Measurements from ENCODE around the gene SLC6A18. TPM values are rescaled to one million over a fixed set of nuclear protein-coding genes. Genes with fewer than 3 reads are reported as not detected.

SLC6A18 gene
- total RNA-seq, 1 donor from 2014 or later, result not detected

- Histone ChIP-seq H3K9me3 (ENCODE audit: insufficient read depth, low read depth, low read length) (no peaks in the 10 kb centered on the region), H3K27ac (ENCODE audit: low read depth, low read length) (no peak overlapping the region), H4K20me1 (ENCODE audit: insufficient read depth, low read length) (no peaks in the 10 kb centered on the region), H3K36me3 (ENCODE audit: insufficient read depth, low read length) (no peaks in the 10 kb centered on the region), H3K4me2 (ENCODE audit: low read length) (no peak overlapping the region), H2AFZ (ENCODE audit: low read depth, low read length) (no peak overlapping the region), H3K4me3 (ENCODE audit: insufficient read depth, low read depth, low read length) (no peak overlapping the region), H3K9ac (ENCODE audit: low read length) (no peak overlapping the region), H3K27me3 (ENCODE audit: insufficient read depth, low read length) (no peaks in the 10 kb centered on the region), H3K4me1 (ENCODE audit: insufficient read depth, low read length) (no peaks in the 10 kb centered on the region), H3K79me2 (ENCODE audit: insufficient read depth, low read length) (no peaks in the 10 kb centered on the region)
- TF ChIP-seq CTCF (IDR thresholded peaks at IDR 0.05; ENCODE audit: insufficient read depth, low read depth, low read length) (no peak), EZH2 (IDR thresholded peaks at IDR 0.05; ENCODE audit: insufficient read depth, low read length) (no peak)
- H3K27me3 Mint-ChIP-seq (ENCODE audit: low read depth, unreplicated experiment), result peaks cover 12% of the 10 kb centered on the region
- no peaks in the 10 kb centered on the region for H3K4me1 Mint-ChIP-seq (ENCODE audit: low read depth, unreplicated experiment)
- no peak overlapping the region for H3K4me3 Mint-ChIP-seq (ENCODE audit: unreplicated experiment)
- H3K36me3 Mint-ChIP-seq (ENCODE audit: low read depth, unreplicated experiment), result no peaks in the 10 kb centered on the region
- DNase-seq (ENCODE audit: low read depth), result no peak
- H3K27ac Mint-ChIP-seq (ENCODE audit: unreplicated experiment), result no peak overlapping the region
- no peak for FAIRE-seq
- H3K9me3 Mint-ChIP-seq (ENCODE audit: unreplicated experiment), result no peaks in the 10 kb centered on the region
These were observed 42.4 kb upstream of the SLC6A18 start for GRCh38 chr5:1182633-1183423.

GRCh38 chr5:1183424-1184162, 41.6 kb upstream of the SLC6A18 start:
- H3K27ac Mint-ChIP-seq (ENCODE audit: unreplicated experiment), result no peak overlapping the region
- no peaks in the 10 kb centered on the region for H3K9me3 Mint-ChIP-seq (ENCODE audit: unreplicated experiment)
- Histone ChIP-seq H2AFZ (ENCODE audit: low read depth, low read length) (no peak overlapping the region), H3K4me2 (ENCODE audit: low read length) (no peak overlapping the region), H3K79me2 (ENCODE audit: insufficient read depth, low read length) (no peaks in the 10 kb centered on the region), H3K9me3 (ENCODE audit: insufficient read depth, low read depth, low read length) (no peaks in the 10 kb centered on the region), H3K4me3 (ENCODE audit: insufficient read depth, low read depth, low read length) (no peak overlapping the region), H3K4me1 (ENCODE audit: insufficient read depth, low read length) (no peaks in the 10 kb centered on the region), H3K36me3 (ENCODE audit: insufficient read depth, low read length) (no peaks in the 10 kb centered on the region), H3K27me3 (ENCODE audit: insufficient read depth, low read length) (no peaks in the 10 kb centered on the region), H4K20me1 (ENCODE audit: insufficient read depth, low read length) (no peaks in the 10 kb centered on the region), H3K27ac (ENCODE audit: low read depth, low read length) (no peak overlapping the region), H3K9ac (ENCODE audit: low read length) (no peak overlapping the region)
- DNase-seq (ENCODE audit: low read depth), result no peak
- H3K27me3 Mint-ChIP-seq (ENCODE audit: low read depth, unreplicated experiment), result peaks cover 16% of the 10 kb centered on the region
- H3K36me3 Mint-ChIP-seq (ENCODE audit: low read depth, unreplicated experiment), result no peaks in the 10 kb centered on the region
- TF ChIP-seq CTCF (IDR thresholded peaks at IDR 0.05; ENCODE audit: insufficient read depth, low read depth, low read length) (no peak), EZH2 (IDR thresholded peaks at IDR 0.05; ENCODE audit: insufficient read depth, low read length) (no peak)
- H3K4me1 Mint-ChIP-seq (ENCODE audit: low read depth, unreplicated experiment), result no peaks in the 10 kb centered on the region
- FAIRE-seq, result no peak
- no peak overlapping the region for H3K4me3 Mint-ChIP-seq (ENCODE audit: unreplicated experiment)

- Histone ChIP-seq H3K4me2 (ENCODE audit: low read length) (no peak overlapping the region), H3K27me3 (ENCODE audit: insufficient read depth, low read length) (no peaks in the 10 kb centered on the region), H3K27ac (ENCODE audit: low read depth, low read length) (no peak overlapping the region), H3K79me2 (ENCODE audit: insufficient read depth, low read length) (no peaks in the 10 kb centered on the region), H3K4me3 (ENCODE audit: insufficient read depth, low read depth, low read length) (no peak overlapping the region), H4K20me1 (ENCODE audit: insufficient read depth, low read length) (no peaks in the 10 kb centered on the region), H3K9ac (ENCODE audit: low read length) (no peak overlapping the region), H2AFZ (ENCODE audit: low read depth, low read length) (no peak overlapping the region), H3K4me1 (ENCODE audit: insufficient read depth, low read length) (no peaks in the 10 kb centered on the region), H3K9me3 (ENCODE audit: insufficient read depth, low read depth, low read length) (no peaks in the 10 kb centered on the region), H3K36me3 (ENCODE audit: insufficient read depth, low read length) (no peaks in the 10 kb centered on the region)
- FAIRE-seq (no peak), DNase-seq (ENCODE audit: low read depth) (no peak)
- peaks cover 20% of the 10 kb centered on the region for H3K27me3 Mint-ChIP-seq (ENCODE audit: low read depth, unreplicated experiment)
- TF ChIP-seq CTCF (IDR thresholded peaks at IDR 0.05; ENCODE audit: insufficient read depth, low read depth, low read length), result no peak
- no peak for TF ChIP-seq EZH2 (IDR thresholded peaks at IDR 0.05; ENCODE audit: insufficient read depth, low read length)
- H3K4me1 Mint-ChIP-seq (ENCODE audit: low read depth, unreplicated experiment), result no peaks in the 10 kb centered on the region
- no peaks in the 10 kb centered on the region for H3K9me3 Mint-ChIP-seq (ENCODE audit: unreplicated experiment)
- no peak overlapping the region for H3K4me3 Mint-ChIP-seq (ENCODE audit: unreplicated experiment)
- no peaks in the 10 kb centered on the region for H3K36me3 Mint-ChIP-seq (ENCODE audit: low read depth, unreplicated experiment)
- H3K27ac Mint-ChIP-seq (ENCODE audit: unreplicated experiment), result no peak overlapping the region
These were observed 41.1 kb upstream of the SLC6A18 start for GRCh38 chr5:1184163-1184470.
